Measurements from ENCODE around the gene NEBL.

DNA sequence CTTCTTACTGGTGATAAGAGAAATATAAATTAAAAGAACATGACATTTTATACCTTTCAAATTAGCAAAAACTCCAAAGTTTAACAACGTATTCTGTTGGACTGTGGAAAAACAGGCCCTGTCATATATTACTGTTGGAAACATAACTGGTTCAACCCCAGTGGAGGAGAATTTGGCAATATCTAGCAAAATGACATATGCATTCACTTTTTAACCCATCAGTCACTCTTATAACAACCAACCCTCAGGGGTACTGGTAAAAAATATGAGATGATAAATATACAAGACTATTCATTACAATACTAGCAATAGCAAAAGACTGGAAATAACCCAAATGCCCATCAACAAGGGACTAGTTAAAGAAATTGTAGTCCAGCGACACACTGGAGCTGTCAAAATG, 22.9 kb upstream of the NEBL start:
- TF ChIP-seq OVOL3 (tag by site-specific recombination; IDR thresholded peaks at IDR 0.05) (no peak), KLF16 (tag by site-specific recombination; IDR thresholded peaks at IDR 0.05) (no peak), ZBTB7A (tag by site-specific recombination; IDR thresholded peaks at IDR 0.05; ENCODE audit: low read depth) (no peak), ZSCAN5A (tag by site-specific recombination; IDR thresholded peaks at IDR 0.05) (no peak)
- TF ChIP-seq, protein P1, sequence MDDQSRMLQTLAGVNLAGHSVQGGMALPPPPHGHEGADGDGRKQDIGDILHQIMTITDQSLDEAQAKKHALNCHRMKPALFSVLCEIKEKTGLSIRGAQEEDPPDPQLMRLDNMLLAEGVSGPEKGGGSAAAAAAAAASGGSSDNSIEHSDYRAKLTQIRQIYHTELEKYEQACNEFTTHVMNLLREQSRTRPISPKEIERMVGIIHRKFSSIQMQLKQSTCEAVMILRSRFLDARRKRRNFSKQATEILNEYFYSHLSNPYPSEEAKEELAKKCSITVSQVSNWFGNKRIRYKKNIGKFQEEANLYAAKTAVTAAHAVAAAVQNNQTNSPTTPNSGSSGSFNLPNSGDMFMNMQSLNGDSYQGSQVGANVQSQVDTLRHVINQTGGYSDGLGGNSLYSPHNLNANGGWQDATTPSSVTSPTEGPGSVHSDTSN (CRISPR knock-in tag; IDR thresholded peaks at IDR 0.05): no peak
- TF ChIP-seq, protein P2, sequence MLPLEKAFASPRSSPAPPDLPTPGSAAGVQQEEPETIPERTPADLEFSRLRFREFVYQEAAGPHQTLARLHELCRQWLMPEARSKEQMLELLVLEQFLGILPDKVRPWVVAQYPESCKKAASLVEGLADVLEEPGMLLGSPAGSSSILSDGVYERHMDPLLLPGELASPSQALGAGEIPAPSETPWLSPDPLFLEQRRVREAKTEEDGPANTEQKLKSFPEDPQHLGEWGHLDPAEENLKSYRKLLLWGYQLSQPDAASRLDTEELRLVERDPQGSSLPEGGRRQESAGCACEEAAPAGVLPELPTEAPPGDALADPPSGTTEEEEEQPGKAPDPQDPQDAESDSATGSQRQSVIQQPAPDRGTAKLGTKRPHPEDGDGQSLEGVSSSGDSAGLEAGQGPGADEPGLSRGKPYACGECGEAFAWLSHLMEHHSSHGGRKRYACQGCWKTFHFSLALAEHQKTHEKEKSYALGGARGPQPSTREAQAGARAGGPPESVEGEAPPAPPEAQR (tag by site-specific recombination; IDR thresholded peaks at IDR 0.05): no peak
- TF ChIP-seq, protein P3, sequence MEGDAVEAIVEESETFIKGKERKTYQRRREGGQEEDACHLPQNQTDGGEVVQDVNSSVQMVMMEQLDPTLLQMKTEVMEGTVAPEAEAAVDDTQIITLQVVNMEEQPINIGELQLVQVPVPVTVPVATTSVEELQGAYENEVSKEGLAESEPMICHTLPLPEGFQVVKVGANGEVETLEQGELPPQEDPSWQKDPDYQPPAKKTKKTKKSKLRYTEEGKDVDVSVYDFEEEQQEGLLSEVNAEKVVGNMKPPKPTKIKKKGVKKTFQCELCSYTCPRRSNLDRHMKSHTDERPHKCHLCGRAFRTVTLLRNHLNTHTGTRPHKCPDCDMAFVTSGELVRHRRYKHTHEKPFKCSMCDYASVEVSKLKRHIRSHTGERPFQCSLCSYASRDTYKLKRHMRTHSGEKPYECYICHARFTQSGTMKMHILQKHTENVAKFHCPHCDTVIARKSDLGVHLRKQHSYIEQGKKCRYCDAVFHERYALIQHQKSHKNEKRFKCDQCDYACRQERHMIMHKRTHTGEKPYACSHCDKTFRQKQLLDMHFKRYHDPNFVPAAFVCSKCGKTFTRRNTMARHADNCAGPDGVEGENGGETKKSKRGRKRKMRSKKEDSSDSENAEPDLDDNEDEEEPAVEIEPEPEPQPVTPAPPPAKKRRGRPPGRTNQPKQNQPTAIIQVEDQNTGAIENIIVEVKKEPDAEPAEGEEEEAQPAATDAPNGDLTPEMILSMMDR (tag by site-specific recombination; IDR thresholded peaks at IDR 0.05): no peak
- TF ChIP-seq, protein P4, sequence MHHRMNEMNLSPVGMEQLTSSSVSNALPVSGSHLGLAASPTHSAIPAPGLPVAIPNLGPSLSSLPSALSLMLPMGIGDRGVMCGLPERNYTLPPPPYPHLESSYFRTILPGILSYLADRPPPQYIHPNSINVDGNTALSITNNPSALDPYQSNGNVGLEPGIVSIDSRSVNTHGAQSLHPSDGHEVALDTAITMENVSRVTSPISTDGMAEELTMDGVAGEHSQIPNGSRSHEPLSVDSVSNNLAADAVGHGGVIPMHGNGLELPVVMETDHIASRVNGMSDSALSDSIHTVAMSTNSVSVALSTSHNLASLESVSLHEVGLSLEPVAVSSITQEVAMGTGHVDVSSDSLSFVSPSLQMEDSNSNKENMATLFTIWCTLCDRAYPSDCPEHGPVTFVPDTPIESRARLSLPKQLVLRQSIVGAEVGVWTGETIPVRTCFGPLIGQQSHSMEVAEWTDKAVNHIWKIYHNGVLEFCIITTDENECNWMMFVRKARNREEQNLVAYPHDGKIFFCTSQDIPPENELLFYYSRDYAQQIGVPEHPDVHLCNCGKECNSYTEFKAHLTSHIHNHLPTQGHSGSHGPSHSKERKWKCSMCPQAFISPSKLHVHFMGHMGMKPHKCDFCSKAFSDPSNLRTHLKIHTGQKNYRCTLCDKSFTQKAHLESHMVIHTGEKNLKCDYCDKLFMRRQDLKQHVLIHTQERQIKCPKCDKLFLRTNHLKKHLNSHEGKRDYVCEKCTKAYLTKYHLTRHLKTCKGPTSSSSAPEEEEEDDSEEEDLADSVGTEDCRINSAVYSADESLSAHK (tag by site-specific recombination; IDR thresholded peaks at IDR 0.05): no peak

All from HEK293 (cell line).